H1 (cell line): ENCODE measurements around the gene WWC2. TPM values are rescaled to one million over a fixed set of nuclear protein-coding genes. Genes with fewer than 3 reads are reported as not detected.

Source experiments
- CTCF ChIA-PET: fragments of 300-600 bp; sonication (Branson Sonifier 250); formaldehyde crosslinking; loops from one replicate; lab custom pipeline; 2021; ENCODE audit not compliant: partially characterized antibody; lab: Charles Lee
- POLR2A ChIA-PET: fragments of 300-600 bp; sonication (Branson Sonifier 250); formaldehyde crosslinking; loops from one replicate; lab custom pipeline; 2021; ENCODE audit warnings: inconsistent platforms; ENCODE audit not compliant: partially characterized antibody; lab: Charles Lee
- DNase-seq, 2 experiments: peaks; one replicate each; pipeline versions ENCODE4 v3.0.0 to v3.0.0-alpha.2; 2010 to 2022; ENCODE audit warnings: low spot score in 2 of 2, low read depth in 1 of 2, mixed read lengths in 1 of 2
- FAIRE-seq: peaks from 2 replicates; lab custom pipeline; 2011; peaks lifted over from hg19 to GRCh38; lab: Jason Lieb, UNC
- H2AFZ ChIP-seq: 2 replicates; pipeline ENCODE4 v1.8.1; 2012; ENCODE audit warnings: low read length, inconsistent platforms
- H2AK5ac ChIP-seq: 2 replicates; pipeline ENCODE4 v1.6.1; 2013; ENCODE audit warnings: low read depth, low read length
- H2BK120ac ChIP-seq: replicated peaks from 2 replicates; pipeline ENCODE3; 2013; ENCODE audit warnings: low read depth, low read length, inconsistent platforms
- H2BK12ac ChIP-seq: 2 replicates; pipeline ENCODE4 v1.6.1; 2013; ENCODE audit warnings: low read depth, low read length
- H2BK15ac ChIP-seq: 2 replicates; pipeline ENCODE4 v1.6.1; 2013; ENCODE audit warnings: low read length
- H2BK20ac ChIP-seq: 2 replicates; pipeline ENCODE4 v1.6.1; 2013; ENCODE audit warnings: low read length
- H2BK5ac ChIP-seq: 2 replicates; pipeline ENCODE4 v1.6.1; 2013; ENCODE audit warnings: low read depth, low read length
- H3K14ac ChIP-seq: 2 replicates; pipeline ENCODE4 v1.6.1; 2013; ENCODE audit warnings: inconsistent platforms; ENCODE audit not compliant: insufficient read length
- H3K18ac ChIP-seq: 2 replicates; pipeline ENCODE4 v1.6.1; 2013; ENCODE audit warnings: low read length; ENCODE audit errors: extremely low read depth
- H3K23ac ChIP-seq: 2 replicates; pipeline ENCODE4 v1.6.1; 2013; ENCODE audit warnings: inconsistent platforms; ENCODE audit not compliant: insufficient read length
- H3K23me2 ChIP-seq: 2 replicates; pipeline ENCODE4 v1.6.1; 2013; ENCODE audit warnings: low read depth, low read length
- H3K27ac ChIP-seq: 2 replicates; pipeline ENCODE4 v1.6.1; 2011; ENCODE audit warnings: low read depth, low read length, inconsistent platforms
- H3K27me3 ChIP-seq, 4 experiments: replicated peaks in 1 of 4; 1 replicate in 1 of 4; 2 replicates in 3 of 4; pipeline versions ENCODE4 v1.6.1 to v1.8.1; 2011 to 2013; ENCODE audit warnings: low read length in 3 of 4, mild to moderate bottlenecking in 3 of 4, inconsistent platforms in 2 of 4, mixed read lengths in 2 of 4, moderate library complexity in 1 of 4; ENCODE audit not compliant: control insufficient read depth in 3 of 4, insufficient read depth in 3 of 4; ENCODE audit errors: extremely low read depth in 1 of 4
- H3K36me3 ChIP-seq, 4 experiments: 2 replicates each; pipeline versions ENCODE4 v1.6.1 to v1.8.1; 2011 to 2013; ENCODE audit warnings: mild to moderate bottlenecking in 4 of 4, low read length in 3 of 4, moderate library complexity in 2 of 4, control low read depth in 1 of 4, inconsistent platforms in 1 of 4; ENCODE audit not compliant: insufficient read depth in 4 of 4, control insufficient read depth in 2 of 4
- H3K4ac ChIP-seq: replicated peaks from 2 replicates; pipeline ENCODE3; 2013; ENCODE audit warnings: low read length, low read depth, mixed read lengths, inconsistent platforms; ENCODE audit not compliant: insufficient read length
- H3K4me1 ChIP-seq, 4 experiments: replicated peaks in 1 of 4; 1 replicate in 1 of 4; 2 replicates in 3 of 4; pipeline versions ENCODE4 v1.6.1 to v1.8.1; 2011 to 2013; ENCODE audit warnings: low read length in 3 of 4, inconsistent platforms in 2 of 4, mixed read lengths in 1 of 4; ENCODE audit not compliant: insufficient read depth in 4 of 4, control insufficient read depth in 3 of 4
- H3K4me2 ChIP-seq, 2 experiments: 2 replicates each; pipeline versions ENCODE4 v1.6.1 to v1.8.1; 2011 to 2013; ENCODE audit warnings: low read depth in 2 of 2, low read length in 2 of 2, control low read depth in 1 of 2, inconsistent platforms in 1 of 2, mild to moderate bottlenecking in 1 of 2; ENCODE audit not compliant: insufficient read depth in 1 of 2
- H3K4me3 ChIP-seq, 4 experiments: fragments of 200-600, 300-600 bp in 1 of 4; sonication (generic), shearing (Covaris generic), sonication (Bioruptor Twin) in 1 of 4; 2 replicates each; pipeline versions ENCODE4 v1.5.1 to v1.8.1; 2011 to 2016; ENCODE audit warnings: low read length in 4 of 4, low read depth in 3 of 4, control low read depth in 2 of 4, inconsistent platforms in 2 of 4, mild to moderate bottlenecking in 2 of 4, mixed read lengths in 1 of 4, moderate library complexity in 1 of 4; ENCODE audit not compliant: insufficient read depth in 2 of 4; ENCODE audit errors: extremely low read depth in 1 of 4
- H3K56ac ChIP-seq: replicated peaks from 2 replicates; pipeline ENCODE3; 2013; ENCODE audit warnings: low read depth, mild to moderate bottlenecking, mixed read lengths, low read length, inconsistent platforms; ENCODE audit not compliant: insufficient read length
- H3K79me1 ChIP-seq: 2 replicates; pipeline ENCODE4 v1.6.1; 2013; ENCODE audit warnings: low read depth, low read length, control low read depth
- H3K79me2 ChIP-seq, 2 experiments: 2 replicates each; pipeline versions ENCODE4 v1.6.1 to v1.8.1; 2012 to 2013; ENCODE audit warnings: low read length in 2 of 2, mild to moderate bottlenecking in 2 of 2, inconsistent platforms in 1 of 2; ENCODE audit not compliant: insufficient read depth in 2 of 2, control insufficient read depth in 1 of 2
- H3K9ac ChIP-seq, 4 experiments: replicated peaks in 1 of 4; 1 replicate in 1 of 4; 2 replicates in 3 of 4; pipeline versions ENCODE4 v1.6.1 to v1.8.1; 2011 to 2013; ENCODE audit warnings: low read depth in 3 of 4, low read length in 3 of 4, control low read depth in 2 of 4, mild to moderate bottlenecking in 2 of 4, moderate library complexity in 2 of 4, inconsistent platforms in 1 of 4; ENCODE audit errors: extremely low read depth in 1 of 4
- H3K9me3 ChIP-seq, 2 experiments: 2 replicates each; pipeline versions ENCODE4 v1.6.1 to v1.8.1; 2012 to 2013; ENCODE audit warnings: mild to moderate bottlenecking in 2 of 2, moderate library complexity in 2 of 2, control low read depth in 1 of 2, inconsistent platforms in 1 of 2, low read depth in 1 of 2, low read length in 1 of 2, mixed read lengths in 1 of 2; ENCODE audit not compliant: insufficient read depth in 2 of 2
- H4K20me1 ChIP-seq, 2 experiments: replicated peaks in 1 of 2; 2 replicates each; pipeline versions ENCODE3 to v1.8.1; 2011 to 2013; ENCODE audit warnings: inconsistent platforms in 2 of 2, low read length in 2 of 2, mild to moderate bottlenecking in 1 of 2; ENCODE audit not compliant: insufficient read depth in 2 of 2, control insufficient read depth in 1 of 2
- H4K5ac ChIP-seq: 2 replicates; pipeline ENCODE4 v1.6.1; 2013; ENCODE audit warnings: low read length, low read depth, mixed read lengths, inconsistent platforms; ENCODE audit not compliant: insufficient read length
- H4K8ac ChIP-seq: 2 replicates; pipeline ENCODE4 v1.8.0; 2013; ENCODE audit warnings: mild to moderate bottlenecking, moderate library complexity, low read length, inconsistent platforms; ENCODE audit not compliant: insufficient read depth; ENCODE audit errors: extremely low read depth
- H4K91ac ChIP-seq: replicated peaks from 2 replicates; pipeline ENCODE3; 2013; ENCODE audit warnings: low read length, mixed read lengths, inconsistent platforms; ENCODE audit not compliant: insufficient read length
- BRCA1 ChIP-seq: IDR thresholded peaks from 2 replicates; pipeline ENCODE4 v1.6.1; 2012; ENCODE audit warnings: low read depth, low read length, improper control_type of control experiment
- GTF2F1 ChIP-seq: IDR thresholded peaks from 2 replicates; pipeline ENCODE4 v1.6.1; 2012; ENCODE audit warnings: low read depth, low read length, improper control_type of control experiment, borderline replicate concordance
- KDM1A ChIP-seq: fragments of 200-600, 300-600 bp; sonication (generic); IDR thresholded peaks from 2 replicates; pipeline ENCODE4 v1.7.1; 2016; ENCODE audit warnings: mild to moderate bottlenecking, low read length, borderline replicate concordance
- POLR2AphosphoS5 ChIP-seq: IDR thresholded peaks from 2 replicates; pipeline ENCODE4 v1.6.1; 2011; ENCODE audit warnings: low read depth, low read length
- RBBP5 ChIP-seq: IDR thresholded peaks from 2 replicates; pipeline ENCODE4 v1.7.1; 2012; ENCODE audit warnings: low read depth, mild to moderate bottlenecking, inconsistent platforms, low read length, moderate library complexity, borderline replicate concordance
- WGBS, 2 experiments: shearing (Covaris generic) in 1 of 2; methylation state at CpG; one replicate each; pipeline versions ENCODE4 v1.1.6 to v1.1.7; 2013 to 2015; ENCODE audit warnings: low lambda C conversion rate in 2 of 2, mixed read lengths in 2 of 2, inconsistent platforms in 1 of 2, low coverage in 1 of 2, missing lambda C conversion rate in 1 of 2; ENCODE audit not compliant: insufficient replicate concordance in 2 of 2, insufficient coverage in 1 of 2, insufficient read length in 1 of 2; ENCODE audit errors: extremely low coverage in 1 of 2, missing lambda C conversion rate in 1 of 2; 5-methylcytosine and 5-hydroxymethylcytosine counted together
- polyA plus RNA-seq, 7 experiments: library from polyadenylated mRNA; depleted of rRNA in 3 of 7; stranded (reverse) in 5 of 7; unstranded in 2 of 7; fragments of >200 nt in 5 of 7; fragments of 200-250 nt in 2 of 7; gene quantifications; 1 replicate in 5 of 7; 2 replicates in 1 of 7; 4 replicates in 1 of 7; pipeline versions ENCODE4 v1.2.1 to v1.2.3, GENCODE V29; 2011 to 2013; ENCODE audit warnings: missing spikeins in 2 of 7, mixed read lengths in 2 of 7
- total RNA-seq: library from RNA; stranded (reverse); fragmentation: NEBNext Ultra II Directional; extraction: Animal tissue kit (Norgen Biotek cat#: 25700); gene quantifications from 2 replicates; pipeline ENCODE4 v1.2.1, GENCODE V29; 2021
- TF ChIP-seq, protein P1 (sequence below): IDR thresholded peaks from 2 replicates; pipeline ENCODE4 v1.6.1; 2012; ENCODE audit warnings: inconsistent platforms

The WWC2 gene
- total and polyA plus RNA-seq, 2 of the 8 experiments (the other 6 are each of a cell fraction or from before 2014, with no cell fraction given), result 17.6 to 135 TPM

DNA sequence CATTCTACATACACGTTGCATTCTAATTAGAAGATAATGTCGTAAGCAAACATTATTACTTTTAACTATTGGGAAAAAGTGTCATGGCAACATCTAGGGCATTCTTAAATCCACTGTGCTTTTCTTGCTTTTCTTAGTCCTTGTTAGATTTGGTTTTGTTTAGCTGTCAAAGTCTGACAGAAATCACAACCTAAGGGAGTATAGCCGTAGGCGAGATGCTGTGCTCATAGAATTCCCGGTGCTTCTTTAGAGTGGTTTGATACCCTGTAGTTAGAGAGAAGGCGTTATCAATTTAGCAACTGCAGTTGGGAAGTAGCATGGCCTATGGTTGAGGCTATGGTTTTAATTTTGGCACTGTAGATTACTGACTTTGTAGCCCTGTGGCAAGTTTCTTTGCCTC, 45.7 kb downstream of the WWC2 start:
- no peak overlapping the region for H4K8ac ChIP-seq
- H3K79me1 ChIP-seq, result peaks cover 4% of the 10 kb centered on the region; the same call in 1 of the 2 replicates
- H3K27me3 ChIP-seq, result no peaks in the 10 kb centered on the region
- ChIA-PET POLR2A (no interaction called here), CTCF (no interaction called here)
- no peak overlapping the region for H3K4me3 ChIP-seq
- DNase-seq (no peak), FAIRE-seq (peak; percentile 50)
- H3K23me2 ChIP-seq, result no peaks in the 10 kb centered on the region
- H2BK5ac ChIP-seq, result no peak overlapping the region
- H2AFZ ChIP-seq, result no peak overlapping the region
- H3K23ac ChIP-seq, result no peak overlapping the region
- no peak overlapping the region for H3K27ac ChIP-seq
- H2BK120ac ChIP-seq, result no peak overlapping the region
- H3K4me2 ChIP-seq, result no peak overlapping the region
- peaks cover 11 to 97% of the 10 kb centered on the region in 2 experiments for H3K79me2 ChIP-seq
- H3K56ac ChIP-seq, result no peak overlapping the region
- H4K5ac ChIP-seq, result no peak overlapping the region
- no peak overlapping the region for H2BK20ac ChIP-seq
- peaks cover 0 to 7% (median 3%) of the 10 kb centered on the region in 4 experiments; a peak in 4 of 7 replicates for H3K4me1 ChIP-seq
- no peak overlapping the region for H2AK5ac ChIP-seq
- no peaks in the 10 kb centered on the region for H3K36me3 ChIP-seq
- H3K4ac ChIP-seq, result no peak overlapping the region
- H3K9ac ChIP-seq, result no peak overlapping the region
- no peak overlapping the region for H4K91ac ChIP-seq
- H3K9me3 ChIP-seq, result no peaks in the 10 kb centered on the region
- WGBS, 2 experiments, result 89% methylated on average over 6 of the region's 6 CpGs; no CpG with 5 or more reads in 1 of the 2 experiments
- no peak overlapping the region for H3K14ac ChIP-seq
- no peak for TF ChIP-seq RBBP5
- TF ChIP-seq, protein P1, sequence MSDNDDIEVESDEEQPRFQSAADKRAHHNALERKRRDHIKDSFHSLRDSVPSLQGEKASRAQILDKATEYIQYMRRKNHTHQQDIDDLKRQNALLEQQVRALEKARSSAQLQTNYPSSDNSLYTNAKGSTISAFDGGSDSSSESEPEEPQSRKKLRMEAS, result no peak
- no peak for TF ChIP-seq BRCA1
- no peak for TF ChIP-seq GTF2F1
- TF ChIP-seq POLR2AphosphoS5, result no peak
- TF ChIP-seq KDM1A, result no peak
- no peak overlapping the region for H3K18ac ChIP-seq
- no peak overlapping the region for H2BK15ac ChIP-seq
- H2BK12ac ChIP-seq, result no peak overlapping the region
- H4K20me1 ChIP-seq, result peaks cover 12 to 15% of the 10 kb centered on the region in 2 experiments
